HG03060 (cell line): ENCODE data around the gene MTA1.

Experiments
- ATAC-seq: cut with Tn5 transposase; IDR thresholded peaks from one replicate; pipeline ENCODE4 v1.9.1; 2021; ENCODE audit warnings: low read depth, moderate number of reproducible peaks; ENCODE audit not compliant: unreplicated experiment

Gene MTA1

DNA sequence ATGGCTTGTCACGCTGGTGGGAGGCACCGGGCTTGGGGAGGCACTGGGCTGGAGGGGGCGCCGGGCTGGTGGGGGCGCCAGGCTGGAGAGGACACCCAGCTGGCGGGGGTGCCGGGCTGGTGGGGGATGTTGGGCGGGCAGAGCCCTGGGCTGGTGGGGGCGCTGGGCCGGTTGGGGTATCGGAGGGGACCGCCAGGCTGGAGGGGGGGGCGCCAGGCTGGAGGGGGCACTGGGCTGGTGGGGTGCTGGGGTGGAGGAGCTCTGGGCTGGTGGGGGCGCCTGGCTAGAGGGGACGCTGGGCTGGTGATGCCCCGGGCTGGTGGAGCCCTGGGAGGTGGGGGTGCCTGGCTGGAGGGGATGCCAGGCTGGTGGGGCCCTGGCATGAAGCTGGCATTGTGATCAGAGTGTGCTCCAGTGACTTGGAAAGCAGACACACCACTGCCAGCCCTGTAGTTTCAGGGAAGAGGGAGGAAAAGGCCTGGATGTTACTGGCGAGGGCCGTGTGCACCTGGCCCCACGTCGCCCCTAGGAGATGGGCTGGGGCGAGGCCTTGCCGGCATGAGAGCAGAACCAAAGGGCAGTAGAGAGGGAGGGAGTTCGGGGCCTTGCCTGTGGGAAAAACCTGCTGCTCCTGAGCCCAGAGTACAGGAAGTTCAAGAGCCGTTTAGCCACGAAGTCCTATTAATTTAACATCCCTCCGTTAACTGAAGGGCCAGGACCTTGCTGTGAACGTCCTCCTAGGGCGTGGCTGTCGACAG is 84.5 kb downstream of the MTA1 start:
- ATAC-seq = no peak

DNA sequence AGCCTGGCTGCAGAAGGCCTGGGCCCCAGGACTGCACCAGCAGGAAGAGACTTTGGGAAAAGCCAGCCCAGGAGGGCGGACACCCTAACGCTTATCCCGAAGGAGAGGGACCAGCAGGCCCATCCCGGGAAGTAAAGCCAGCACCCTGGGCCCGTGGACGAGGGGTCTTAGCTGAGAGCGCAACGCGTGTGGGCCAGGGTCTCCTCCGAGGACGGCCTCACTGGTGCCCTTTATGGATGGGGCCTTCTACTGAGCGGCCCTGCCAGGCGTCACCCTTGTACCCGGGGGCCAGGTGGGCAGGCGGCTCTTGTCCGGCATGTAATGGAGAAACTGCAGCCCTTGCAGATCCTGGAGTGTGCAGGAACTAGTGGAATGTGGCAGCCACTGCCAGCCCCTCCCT is 85.5 kb downstream of the MTA1 start:
- no peak for ATAC-seq

DNA sequence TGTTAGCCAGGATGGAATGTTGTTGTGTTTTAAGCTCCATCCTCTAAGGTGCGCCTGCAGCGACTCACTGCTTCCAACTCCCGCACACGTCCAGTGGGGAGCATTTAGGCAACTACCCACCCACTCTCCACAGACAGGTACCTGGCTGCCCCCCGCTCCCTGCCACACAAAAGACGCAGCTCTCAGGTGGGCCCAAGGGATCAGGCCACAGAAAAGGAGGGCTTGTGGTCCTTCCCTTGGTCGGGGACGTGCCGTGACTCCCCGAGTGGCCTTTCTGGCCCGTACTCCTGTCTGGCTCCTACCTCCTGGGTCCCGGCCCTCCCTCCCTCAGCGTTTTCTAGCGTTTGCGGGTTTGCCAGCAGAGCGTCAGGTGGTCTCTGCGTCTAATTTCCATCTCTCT is 87.6 kb downstream of the MTA1 start:
- ATAC-seq = no peak

DNA sequence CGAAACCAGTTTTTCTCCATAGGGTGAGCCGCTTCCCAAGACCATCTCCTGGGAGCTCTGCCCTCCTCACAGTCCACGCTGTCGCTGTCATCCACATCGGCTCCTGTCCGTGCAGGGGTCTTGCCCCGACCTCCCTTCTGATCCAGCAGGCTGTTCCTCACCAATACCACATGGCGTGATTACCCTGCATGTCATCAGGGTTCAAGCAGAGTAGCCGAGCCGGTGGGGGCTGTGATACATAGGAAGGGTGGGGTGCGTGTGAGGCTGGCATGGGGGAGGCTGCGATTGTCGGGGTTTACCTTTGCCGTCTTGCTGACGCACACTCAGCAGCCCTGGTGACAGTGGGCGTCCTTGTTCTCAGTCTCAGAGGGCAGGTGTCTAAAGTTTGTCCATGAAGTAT is 88.4 kb downstream of the MTA1 start:
- no peak for ATAC-seq

DNA sequence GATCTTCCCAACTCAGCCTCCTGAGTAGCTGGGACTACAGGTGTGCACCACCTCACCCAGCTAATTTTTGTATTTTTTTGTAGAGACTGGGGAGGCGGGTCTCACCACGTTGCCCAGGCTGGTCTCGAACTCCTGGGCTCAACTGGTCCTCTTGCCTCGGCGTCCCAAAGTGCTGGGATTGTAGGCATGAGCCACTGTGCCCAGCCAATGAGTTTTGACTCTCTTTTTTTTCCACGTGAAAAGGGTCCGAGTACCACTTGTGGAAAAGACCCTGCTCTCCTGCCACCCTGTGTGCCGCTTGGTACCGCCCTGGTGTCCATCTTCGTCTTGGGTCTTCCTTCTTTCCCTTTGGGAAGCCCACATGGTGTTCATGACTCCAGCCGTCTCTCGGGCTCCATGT is 89.0 kb downstream of the MTA1 start:
- ATAC-seq = no peak

DNA sequence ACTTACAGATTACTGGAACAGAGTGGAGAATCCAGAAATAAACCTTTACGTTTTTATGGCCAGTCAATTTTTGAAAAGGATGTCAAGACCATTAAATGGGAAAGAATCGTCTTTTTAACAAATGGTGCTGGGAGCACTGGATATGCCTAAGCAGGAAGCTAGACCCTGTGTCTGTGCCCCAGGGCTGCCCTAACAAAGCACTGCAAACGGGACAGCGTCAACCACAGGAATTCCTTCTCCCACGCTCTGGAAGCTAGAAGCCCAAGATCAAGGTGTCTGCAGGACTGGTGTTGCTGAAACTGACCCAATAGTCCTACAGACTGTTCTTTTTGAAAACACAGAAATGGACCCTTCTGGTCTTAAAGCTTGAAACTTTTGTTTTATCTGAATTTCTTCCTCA is 97.5 kb downstream of the MTA1 start:
- ATAC-seq = no peak

DNA sequence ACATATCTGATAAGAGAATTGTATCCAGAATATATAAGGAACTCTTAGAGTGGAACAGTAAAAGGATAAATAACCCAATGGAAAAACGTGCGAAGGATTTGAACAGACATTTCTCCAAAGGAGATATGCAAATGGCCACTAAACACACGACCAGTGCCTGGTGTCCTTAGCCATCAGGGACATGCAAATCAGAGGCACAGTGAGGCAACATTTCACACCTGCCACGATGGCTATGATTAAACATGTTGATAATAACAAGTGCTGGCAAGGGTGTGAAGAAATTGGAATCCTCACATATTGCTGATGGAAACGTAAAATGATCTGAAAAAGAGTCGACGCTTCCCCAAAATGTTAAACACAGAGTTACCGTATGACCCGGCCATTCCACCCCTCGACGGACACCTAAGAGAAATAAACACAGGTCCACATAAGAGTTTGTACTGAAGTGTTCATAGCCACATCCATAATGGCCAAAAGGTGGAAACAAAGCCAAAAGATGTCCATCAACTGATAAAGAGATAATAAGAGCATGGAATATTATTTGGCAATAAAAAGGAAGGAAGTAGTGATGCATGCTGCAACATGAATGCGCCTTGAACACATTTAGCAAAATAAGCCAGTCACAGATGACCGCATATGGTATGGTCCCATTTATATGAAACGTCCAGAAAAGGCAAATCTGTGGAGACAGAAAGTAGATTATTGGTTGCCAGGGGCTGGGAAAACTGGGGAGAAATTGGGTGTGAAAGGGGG is 100.5 kb downstream of the MTA1 start:
- no peak for ATAC-seq
